ENCODE data around the gene LILRB1. TPM values are rescaled to one million over a fixed set of nuclear protein-coding genes. Genes with fewer than 3 reads are reported as not detected.
"Not testable (repeated sequence)": the region's sequence is repeated elsewhere in the genome, so short reads cannot be mapped to it uniquely, and the experiment has no call there.

The LILRB1 gene
- total RNA-seq = under 1 TPM in 1 of 2 experiments, not detected in 1; 0.36 TPM

DNA sequence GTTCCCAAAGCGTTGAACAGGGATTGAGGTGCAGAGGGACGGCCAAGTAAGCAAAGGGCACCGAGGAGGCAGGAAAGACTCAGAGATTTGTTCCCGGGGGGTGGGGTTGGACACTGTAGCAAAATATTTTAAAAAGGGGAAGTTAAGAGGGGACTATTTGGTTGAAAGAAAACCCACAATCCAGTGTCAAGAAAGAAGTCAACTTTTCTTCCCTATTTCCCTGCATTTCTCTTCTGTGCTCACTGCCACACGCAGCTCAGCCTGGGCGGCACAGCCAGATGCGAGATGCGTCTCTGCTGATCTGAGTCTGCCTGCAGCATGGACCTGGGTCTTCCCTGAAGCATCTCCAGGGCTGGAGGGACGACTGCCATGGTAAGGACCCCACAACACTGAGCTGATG lies at the start of gene LILRB1:
Gene LILRB1 (plus strand): TSS at position 223 of the 400 bp plus-strand sequence. CDS start 590 bp downstream, outside the sequence.
- intact Hi-C loops (cut with micrococcal nuclease); H3K9me3 Mint-ChIP-seq; H3K36me3 Mint-ChIP-seq (ENCODE audit: low read depth); H3K4me3 Mint-ChIP-seq; H3K27ac Mint-ChIP-seq; DNase-seq; CTCF ChIA-PET; H3K4me1 Mint-ChIP-seq (ENCODE audit: low read depth): not testable (repeated sequence)
- peaks cover 46% of the 10 kb centered on the region for H3K27me3 Mint-ChIP-seq (ENCODE audit: low read depth)

DNA sequence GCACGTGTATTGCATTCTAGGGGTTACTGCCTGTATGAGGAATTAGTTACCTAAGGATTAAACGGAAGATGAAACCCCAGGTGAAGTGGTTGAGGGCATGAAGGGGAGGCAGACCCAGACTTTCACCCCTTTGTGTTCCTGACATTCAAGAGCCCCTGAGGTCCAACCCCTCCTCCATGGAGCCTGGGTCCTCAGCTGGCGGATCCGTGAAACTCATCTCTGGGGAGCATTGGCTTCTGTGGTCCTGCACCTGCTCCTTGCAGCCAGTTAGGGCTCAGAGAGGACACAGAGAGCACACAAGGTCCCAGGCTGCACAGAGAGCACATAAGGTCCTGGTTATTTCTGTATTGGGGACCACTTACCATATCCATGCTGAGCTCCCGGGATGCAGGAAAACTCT lies 43.9 kb upstream of the LILRB1 start:
- intact Hi-C loops (cut with micrococcal nuclease) = no loop called here
- CTCF ChIA-PET = no interaction called here
- no peak overlapping the region for H3K4me3 Mint-ChIP-seq
- no peak for DNase-seq
- H3K27ac Mint-ChIP-seq = no peak overlapping the region
- H3K4me1 Mint-ChIP-seq (ENCODE audit: low read depth) = no peaks in the 10 kb centered on the region
- H3K36me3 Mint-ChIP-seq (ENCODE audit: low read depth) = no peaks in the 10 kb centered on the region
- peaks cover 17% of the 10 kb centered on the region for H3K9me3 Mint-ChIP-seq
- peaks cover 26% of the 10 kb centered on the region for H3K27me3 Mint-ChIP-seq (ENCODE audit: low read depth)

DNA sequence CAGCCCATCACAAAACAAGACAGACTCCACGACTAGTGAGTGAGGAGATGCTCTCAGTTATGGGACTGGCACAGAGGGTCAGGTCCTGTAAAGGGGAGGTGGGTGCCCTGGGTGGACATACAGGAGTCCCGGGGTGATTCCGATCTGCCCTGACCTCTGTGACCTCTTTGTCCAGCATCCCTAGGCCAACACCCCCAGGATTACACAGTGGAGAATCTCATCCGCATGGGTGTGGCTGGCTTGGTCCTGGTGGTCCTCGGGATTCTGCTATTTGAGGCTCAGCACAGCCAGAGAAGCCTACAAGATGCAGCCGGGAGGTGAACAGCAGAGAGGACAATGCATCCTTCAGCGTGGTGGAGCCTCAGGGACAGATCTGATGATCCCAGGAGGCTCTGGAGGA lies 43.3 kb upstream of the LILRB1 start:
- Mint-ChIP-seq H3K27ac (no peak overlapping the region), H3K4me3 (no peak overlapping the region), H3K36me3 (ENCODE audit: low read depth) (no peaks in the 10 kb centered on the region), H3K9me3 (peaks cover 17% of the 10 kb centered on the region), H3K27me3 (ENCODE audit: low read depth) (peaks cover 26% of the 10 kb centered on the region), H3K4me1 (ENCODE audit: low read depth) (no peaks in the 10 kb centered on the region)
- CTCF ChIA-PET = no interaction called here
- DNase-seq = no peak
- intact Hi-C loops (cut with micrococcal nuclease) = no loop called here

DNA sequence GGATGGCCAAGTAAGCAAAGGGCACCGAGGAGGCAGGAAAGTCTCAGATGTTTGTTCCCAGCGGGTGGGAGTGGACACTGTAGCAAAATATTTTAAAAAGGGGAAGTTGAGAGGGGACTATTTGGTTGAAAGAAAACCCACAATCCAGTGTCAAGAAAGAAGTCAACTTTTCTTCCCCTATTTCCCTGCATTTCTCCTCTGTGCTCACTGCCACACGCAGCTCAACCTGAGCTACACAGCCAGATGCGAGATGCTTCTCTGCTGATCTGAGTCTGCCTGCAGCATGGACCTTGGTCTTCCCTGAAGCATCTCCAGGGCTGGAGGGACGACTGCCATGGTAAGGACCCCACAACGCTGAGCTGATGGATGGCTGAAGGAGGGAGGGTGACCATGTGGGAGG lies 36.8 kb upstream of the LILRB1 start, which contains the start of gene LILRA1:
Gene LILRA1 (plus strand): TSS at position 188 of the 400 bp plus-strand sequence. CDS start 613 bp downstream, outside the sequence.
- peaks cover 13% of the 10 kb centered on the region for H3K27me3 Mint-ChIP-seq (ENCODE audit: low read depth)
- CTCF ChIA-PET; H3K4me1 Mint-ChIP-seq (ENCODE audit: low read depth); DNase-seq; H3K36me3 Mint-ChIP-seq (ENCODE audit: low read depth); H3K4me3 Mint-ChIP-seq; intact Hi-C loops (cut with micrococcal nuclease); H3K27ac Mint-ChIP-seq; H3K9me3 Mint-ChIP-seq: not testable (repeated sequence)

DNA sequence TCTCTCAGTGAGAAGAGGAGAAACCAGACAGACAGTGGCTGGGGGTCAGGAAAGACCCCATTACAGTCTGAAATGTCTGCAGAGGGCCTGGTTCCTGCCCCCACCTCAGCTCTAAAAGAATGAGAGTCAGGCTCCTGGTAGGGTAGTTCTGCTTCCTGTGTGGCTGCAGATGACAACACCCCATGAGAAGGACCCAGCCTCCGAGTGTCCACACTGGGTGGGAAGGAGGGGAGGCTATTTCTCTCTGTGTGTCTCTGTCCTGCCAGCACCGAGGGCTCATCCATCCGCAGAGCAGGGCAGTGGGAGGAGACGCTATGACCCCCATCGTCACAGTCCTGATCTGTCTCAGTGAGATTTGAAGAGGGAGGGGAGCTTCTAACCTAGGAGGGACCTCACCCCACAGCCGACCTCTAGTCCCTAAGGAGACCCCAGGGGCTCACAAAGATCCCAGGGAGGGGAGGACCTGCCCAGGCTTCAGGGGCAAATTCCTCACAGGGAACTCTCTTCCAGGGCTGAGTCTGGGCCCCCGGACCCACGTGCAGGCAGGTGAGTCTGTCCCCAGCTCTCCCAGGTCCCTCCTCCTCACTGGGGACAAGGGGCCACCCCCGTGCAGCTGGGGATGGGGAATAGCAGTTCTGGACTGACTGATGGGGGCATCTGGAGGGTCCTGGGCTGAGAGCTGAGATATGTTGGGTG lies 36.2 kb upstream of the LILRB1 start:
- H3K4me1 Mint-ChIP-seq (ENCODE audit: low read depth); H3K4me3 Mint-ChIP-seq; H3K9me3 Mint-ChIP-seq; H3K27ac Mint-ChIP-seq; DNase-seq; CTCF ChIA-PET; H3K36me3 Mint-ChIP-seq (ENCODE audit: low read depth); intact Hi-C loops (cut with micrococcal nuclease): not testable (repeated sequence)
- peaks cover 10% of the 10 kb centered on the region for H3K27me3 Mint-ChIP-seq (ENCODE audit: low read depth)

DNA sequence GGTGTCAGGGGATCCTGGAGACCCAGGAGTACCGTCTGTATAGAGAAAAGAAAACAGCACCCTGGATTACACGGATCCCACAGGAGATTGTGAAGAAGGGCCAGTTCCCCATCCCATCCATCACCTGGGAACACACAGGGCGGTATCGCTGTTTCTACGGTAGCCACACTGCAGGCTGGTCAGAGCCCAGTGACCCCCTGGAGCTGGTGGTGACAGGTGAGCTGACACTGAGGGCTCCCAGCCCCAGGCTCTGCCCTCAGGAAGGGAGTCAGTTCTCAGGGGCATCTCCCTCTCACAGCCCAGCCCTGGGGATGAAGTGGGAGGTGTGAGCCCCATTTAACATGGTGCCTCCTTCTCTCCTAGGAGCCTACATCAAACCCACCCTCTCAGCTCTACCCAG lies 35.5 kb upstream of the LILRB1 start:
- CTCF ChIA-PET = no interaction called here
- Mint-ChIP-seq H3K4me1 (ENCODE audit: low read depth) (no peaks in the 10 kb centered on the region), H3K27me3 (ENCODE audit: low read depth) (peaks cover 8% of the 10 kb centered on the region), H3K36me3 (ENCODE audit: low read depth) (no peaks in the 10 kb centered on the region), H3K27ac (no peak overlapping the region), H3K9me3 (peaks cover 3% of the 10 kb centered on the region), H3K4me3 (no peak overlapping the region)
- intact Hi-C loops (cut with micrococcal nuclease) = no loop called here
- no peak for DNase-seq

DNA sequence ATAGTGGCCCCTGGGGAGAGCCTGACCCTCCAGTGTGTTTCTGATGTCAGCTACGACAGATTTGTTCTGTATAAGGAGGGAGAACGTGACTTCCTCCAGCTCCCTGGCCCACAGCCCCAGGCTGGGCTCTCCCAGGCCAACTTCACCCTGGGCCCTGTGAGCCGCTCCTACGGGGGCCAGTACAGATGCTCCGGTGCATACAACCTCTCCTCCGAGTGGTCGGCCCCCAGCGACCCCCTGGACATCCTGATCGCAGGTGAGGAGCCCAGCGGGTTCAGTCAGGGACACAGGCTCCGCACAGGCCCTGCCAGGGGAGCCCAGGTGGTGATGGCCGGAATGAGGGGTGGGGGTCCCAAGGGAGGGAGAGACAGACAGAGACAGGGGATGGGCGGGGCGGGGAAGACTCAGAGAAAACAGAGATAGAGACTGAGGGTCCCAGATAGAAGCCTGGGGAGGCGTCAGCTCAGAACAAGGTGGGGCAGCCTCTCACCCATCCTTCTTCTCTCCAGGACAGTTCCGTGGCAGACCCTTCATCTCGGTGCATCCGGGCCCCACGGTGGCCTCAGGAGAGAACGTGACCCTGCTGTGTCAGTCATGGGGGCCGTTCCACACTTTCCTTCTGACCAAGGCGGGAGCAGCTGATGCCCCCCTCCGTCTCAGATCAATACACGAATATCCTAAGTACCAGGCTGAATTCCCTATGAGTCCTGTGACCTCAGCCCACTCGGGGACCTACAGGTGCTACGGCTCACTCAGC lies 34.4 kb upstream of the LILRB1 start:
- H3K27me3 Mint-ChIP-seq (ENCODE audit: low read depth) = peaks cover 17% of the 10 kb centered on the region
- H3K27ac Mint-ChIP-seq; H3K4me1 Mint-ChIP-seq (ENCODE audit: low read depth); DNase-seq; CTCF ChIA-PET; H3K36me3 Mint-ChIP-seq (ENCODE audit: low read depth); H3K4me3 Mint-ChIP-seq; H3K9me3 Mint-ChIP-seq; intact Hi-C loops (cut with micrococcal nuclease): not testable (repeated sequence)

DNA sequence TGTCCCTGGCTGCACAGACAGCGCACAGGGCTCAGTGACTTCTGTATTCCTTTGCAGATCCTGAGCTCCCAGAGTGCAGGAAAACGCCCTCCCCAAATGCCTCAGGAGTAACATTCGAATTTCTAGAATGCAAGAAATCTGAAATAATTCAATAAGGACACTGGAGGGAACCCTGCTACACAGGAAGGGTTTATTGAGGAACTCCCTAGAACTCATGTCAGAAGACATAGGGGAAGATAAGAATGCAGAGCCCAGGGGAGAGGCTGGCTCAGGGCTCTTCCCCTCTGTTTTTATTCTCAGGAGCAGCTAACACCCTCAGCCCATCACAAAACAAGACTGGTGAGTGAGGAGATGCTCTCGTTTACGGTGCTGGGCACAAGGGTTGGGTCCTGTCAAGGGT lies 30.1 kb upstream of the LILRB1 start:
- no peak overlapping the region for H3K4me3 Mint-ChIP-seq
- H3K9me3 Mint-ChIP-seq = no peaks in the 10 kb centered on the region
- CTCF ChIA-PET = no interaction called here
- H3K36me3 Mint-ChIP-seq (ENCODE audit: low read depth) = no peaks in the 10 kb centered on the region
- no peak overlapping the region for H3K27ac Mint-ChIP-seq
- no peaks in the 10 kb centered on the region for H3K4me1 Mint-ChIP-seq (ENCODE audit: low read depth)
- peaks cover 22% of the 10 kb centered on the region for H3K27me3 Mint-ChIP-seq (ENCODE audit: low read depth)
- no peak for DNase-seq
- intact Hi-C loops (cut with micrococcal nuclease) = no loop called here

DNA sequence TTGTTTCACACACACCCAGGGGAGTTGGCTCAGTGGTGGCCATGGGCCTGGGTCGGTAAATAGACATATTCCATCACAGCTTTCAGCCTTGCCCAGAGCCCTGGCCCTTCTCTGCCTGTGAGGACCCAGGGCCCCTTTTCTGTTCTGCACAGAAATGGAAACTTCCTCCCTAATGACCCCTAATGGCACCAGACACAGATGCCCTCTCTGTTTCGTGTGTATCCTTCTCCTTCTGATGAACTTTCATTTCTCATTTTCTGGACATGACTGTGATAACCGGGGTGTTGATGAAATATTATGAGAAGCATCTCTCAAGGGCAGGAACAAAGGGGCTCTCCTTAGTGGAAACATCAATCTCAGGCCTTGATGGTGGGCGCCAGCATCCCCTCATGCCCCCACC lies 24.1 kb upstream of the LILRB1 start:
- H3K4me1 Mint-ChIP-seq (ENCODE audit: low read depth) = no peaks in the 10 kb centered on the region

DNA sequence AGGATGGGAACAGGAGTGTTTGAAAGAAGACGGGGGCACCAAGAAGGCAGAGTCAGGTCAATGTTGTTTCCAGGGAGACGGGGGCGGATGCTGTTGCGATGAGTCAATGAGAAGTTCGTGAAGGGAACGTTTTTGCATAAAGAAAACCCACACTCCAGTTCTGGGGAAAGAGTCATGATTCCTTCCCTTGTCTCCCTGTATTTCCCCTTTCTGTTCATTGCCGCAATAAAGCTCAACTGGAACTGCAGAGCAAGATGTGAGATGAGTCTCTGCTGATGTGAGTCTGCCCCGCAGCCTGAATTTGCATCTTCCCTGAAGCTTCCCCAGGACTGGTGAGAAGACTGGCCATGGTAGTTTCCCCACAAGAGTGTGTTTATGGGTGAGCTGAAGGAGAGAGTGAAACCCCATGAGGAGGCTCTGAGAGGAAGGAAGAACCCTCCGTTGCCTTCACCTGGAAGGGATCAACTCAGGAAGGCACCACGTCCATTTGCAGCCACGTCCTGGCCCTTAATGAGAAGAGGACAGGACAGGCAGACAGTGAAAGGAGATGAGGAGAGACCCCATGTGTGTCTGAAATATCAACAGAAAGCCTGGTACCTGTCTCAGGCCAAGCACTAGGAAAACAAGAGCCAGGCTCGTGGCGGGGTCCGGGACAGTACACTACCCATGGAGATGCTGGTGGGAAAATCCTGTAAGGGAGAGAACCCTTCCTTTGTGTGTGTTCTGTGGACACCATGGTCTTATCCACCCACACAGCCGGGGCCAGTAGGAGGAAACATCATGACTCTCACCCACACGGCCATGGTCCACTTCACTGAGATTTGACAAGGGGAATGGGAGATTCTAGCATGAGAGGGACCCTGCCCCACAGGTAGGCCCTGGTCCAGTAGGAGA lies 23.1 kb upstream of the LILRB1 start:
- Mint-ChIP-seq H3K36me3 (ENCODE audit: low read depth) (no peaks in the 10 kb centered on the region), H3K4me3 (no peak overlapping the region), H3K27me3 (ENCODE audit: low read depth) (peaks cover 11% of the 10 kb centered on the region), H3K9me3 (no peaks in the 10 kb centered on the region), H3K4me1 (ENCODE audit: low read depth) (no peaks in the 10 kb centered on the region), H3K27ac (no peak overlapping the region)
- DNase-seq = no peak
- intact Hi-C loops (cut with micrococcal nuclease) = no loop called here
- CTCF ChIA-PET = no interaction called here

More for the DNA sequence above, 24.1 kb upstream of the LILRB1 start:
- no peak for DNase-seq
- Mint-ChIP-seq H3K27ac (no peak overlapping the region), H3K4me3 (no peak overlapping the region), H3K36me3 (ENCODE audit: low read depth) (no peaks in the 10 kb centered on the region), H3K9me3 (no peaks in the 10 kb centered on the region), H3K27me3 (ENCODE audit: low read depth) (peaks cover 13% of the 10 kb centered on the region)
- CTCF ChIA-PET = no interaction called here
- intact Hi-C loops (cut with micrococcal nuclease) = no loop called here

DNA sequence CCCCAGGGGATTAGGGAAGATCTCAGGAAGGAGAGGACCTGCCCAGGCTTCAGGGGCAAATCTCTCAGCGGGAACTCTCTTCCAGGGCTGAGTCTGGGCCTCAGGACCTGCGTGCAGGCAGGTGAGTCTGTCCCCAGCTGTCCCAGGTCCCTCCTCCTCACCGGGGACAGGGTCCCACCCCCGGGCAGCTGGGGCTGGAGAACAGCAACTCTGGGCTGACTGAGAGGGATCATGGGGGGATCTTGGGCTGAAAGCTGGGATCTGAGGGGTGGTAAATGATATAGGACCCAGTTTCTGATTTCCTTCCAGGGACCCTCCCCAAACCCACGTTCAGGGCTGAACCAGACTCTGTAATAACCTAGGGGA lies 22.5 kb upstream of the LILRB1 start:
- Mint-ChIP-seq H3K4me3 (no peak overlapping the region), H3K4me1 (ENCODE audit: low read depth) (no peaks in the 10 kb centered on the region), H3K36me3 (ENCODE audit: low read depth) (no peaks in the 10 kb centered on the region), H3K27ac (no peak overlapping the region), H3K27me3 (ENCODE audit: low read depth) (peaks cover 11% of the 10 kb centered on the region), H3K9me3 (no peaks in the 10 kb centered on the region)
- CTCF ChIA-PET = no interaction called here
- intact Hi-C loops (cut with micrococcal nuclease) = no loop called here
- DNase-seq = no peak

DNA sequence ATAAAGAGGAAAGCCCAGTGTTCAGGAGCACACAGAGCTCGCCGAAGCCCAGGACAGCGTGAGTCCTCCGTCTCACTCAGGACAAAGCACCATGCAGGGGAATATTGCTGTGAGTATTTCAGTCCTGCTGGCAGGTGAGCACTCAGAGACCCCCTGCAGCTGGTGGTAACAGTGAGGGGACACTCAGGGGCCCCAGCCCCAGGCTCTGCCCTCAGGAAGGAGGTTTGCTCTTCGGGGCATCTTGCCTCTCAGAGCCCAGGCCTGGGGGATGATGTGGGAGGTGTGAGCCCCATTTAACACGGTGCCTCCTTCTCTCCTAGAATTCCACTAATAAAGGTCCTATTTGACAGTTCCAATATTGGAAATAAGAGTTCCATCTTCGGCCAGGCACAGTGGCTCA lies 22.1 kb upstream of the LILRB1 start:
- no peak overlapping the region for H3K4me3 Mint-ChIP-seq
- no peaks in the 10 kb centered on the region for H3K9me3 Mint-ChIP-seq
- H3K27me3 Mint-ChIP-seq (ENCODE audit: low read depth) = peaks cover 11% of the 10 kb centered on the region
- CTCF ChIA-PET = no interaction called here
- H3K36me3 Mint-ChIP-seq (ENCODE audit: low read depth) = peaks cover 1% of the 10 kb centered on the region
- no peak overlapping the region for H3K27ac Mint-ChIP-seq
- intact Hi-C loops (cut with micrococcal nuclease) = no loop called here
- no peaks in the 10 kb centered on the region for H3K4me1 Mint-ChIP-seq (ENCODE audit: low read depth)
- no peak for DNase-seq
